Activated CD4-positive, alpha-beta T cell treated with anti-CD3 and anti-CD28 coated beads for 48 hours (primary cell): Measurements from ENCODE around the gene CHERP.

ENCODE experiments used
- DNase-seq: peaks from one replicate; pipeline ENCODE4 v3.0.0-alpha.2; 2020

Gene CHERP

GRCh38 chr19:16542045-16542909, at the start of gene CHERP:
Gene CHERP (minus strand): TSS chr19:16542437. CDS start chr19:16542378, 59 bp downstream.
- DNase-seq = peak; percentile 96

- no peak for DNase-seq
These were observed 48.9 kb upstream of the CHERP start for GRCh38 chr19:16590876-16591802.

GRCh38 chr19:16589917-16590316, 47.7 kb upstream of the CHERP start:
- DNase-seq = no peak

- DNase-seq = no peak
These were observed 46.8 kb upstream of the CHERP start for GRCh38 chr19:16588824-16589577.

GRCh38 chr19:16587833-16588823, 45.9 kb upstream of the CHERP start:
- DNase-seq = peak; percentile 79

- peak; percentile 66 for DNase-seq
These were observed 45.0 kb upstream of the CHERP start for GRCh38 chr19:16586991-16587832.

- DNase-seq = no peak
These were observed 44.2 kb upstream of the CHERP start for GRCh38 chr19:16586477-16586871.

- peak; percentile 56 for DNase-seq
These were observed 43.7 kb upstream of the CHERP start for GRCh38 chr19:16585808-16586476.

- no peak for DNase-seq
These were observed 43.0 kb upstream of the CHERP start for GRCh38 chr19:16585094-16585801.

GRCh38 chr19:16584248-16585093, 42.2 kb upstream of the CHERP start:
- peak; percentile 91 for DNase-seq

GRCh38 chr19:16582486-16583261, 40.4 kb upstream of the CHERP start:
- no peak for DNase-seq

GRCh38 chr19:16581971-16582343, 39.7 kb upstream of the CHERP start:
- no peak for DNase-seq

GRCh38 chr19:16581145-16581970, 39.1 kb upstream of the CHERP start:
- no peak for DNase-seq

GRCh38 chr19:16579381-16579780, 37.1 kb upstream of the CHERP start:
- no peak for DNase-seq

GRCh38 chr19:16577531-16577985, 35.3 kb upstream of the CHERP start:
- no peak for DNase-seq

- no peak for DNase-seq
These were observed 34.7 kb upstream of the CHERP start for GRCh38 chr19:16576690-16577530.
